Fibroblast of the conjunctiva (primary cell): ENCODE data around the gene PDF.
A peak's percentile ranks its signal among the peaks of the same experiment; 100 is the strongest.
"Not testable (repeated sequence)": the region's sequence is repeated elsewhere in the genome, so short reads cannot be mapped to it uniquely, and the experiment has no call there.

Experiments used
- DNase-seq: peaks from one replicate; pipeline ENCODE4 v3.0.0-alpha.2; 2010; ENCODE audit warnings: low read depth

Gene PDF

DNA sequence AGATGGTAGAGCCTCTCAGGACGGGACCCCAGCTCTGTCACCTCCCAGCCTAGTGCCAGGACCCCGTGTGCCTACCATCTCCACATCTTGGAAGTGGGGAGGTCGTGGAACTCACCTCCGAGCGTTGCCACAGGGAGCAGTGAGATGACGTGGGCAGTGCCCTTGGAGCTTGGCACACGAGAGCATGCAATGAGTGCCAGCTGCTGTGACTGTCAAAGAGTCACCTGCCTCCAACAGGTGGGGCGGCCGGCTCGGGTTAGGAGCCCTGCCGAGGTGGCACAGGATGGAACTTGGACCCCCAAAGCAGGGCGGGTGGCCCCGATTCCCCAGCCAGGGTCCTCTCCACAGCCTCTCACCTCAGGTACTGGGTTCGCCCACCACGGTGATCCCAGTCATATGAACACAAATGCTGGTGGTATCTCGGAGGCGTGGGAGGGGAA is 13.8 kb downstream of the PDF start:
- DNase-seq = no peak

DNA sequence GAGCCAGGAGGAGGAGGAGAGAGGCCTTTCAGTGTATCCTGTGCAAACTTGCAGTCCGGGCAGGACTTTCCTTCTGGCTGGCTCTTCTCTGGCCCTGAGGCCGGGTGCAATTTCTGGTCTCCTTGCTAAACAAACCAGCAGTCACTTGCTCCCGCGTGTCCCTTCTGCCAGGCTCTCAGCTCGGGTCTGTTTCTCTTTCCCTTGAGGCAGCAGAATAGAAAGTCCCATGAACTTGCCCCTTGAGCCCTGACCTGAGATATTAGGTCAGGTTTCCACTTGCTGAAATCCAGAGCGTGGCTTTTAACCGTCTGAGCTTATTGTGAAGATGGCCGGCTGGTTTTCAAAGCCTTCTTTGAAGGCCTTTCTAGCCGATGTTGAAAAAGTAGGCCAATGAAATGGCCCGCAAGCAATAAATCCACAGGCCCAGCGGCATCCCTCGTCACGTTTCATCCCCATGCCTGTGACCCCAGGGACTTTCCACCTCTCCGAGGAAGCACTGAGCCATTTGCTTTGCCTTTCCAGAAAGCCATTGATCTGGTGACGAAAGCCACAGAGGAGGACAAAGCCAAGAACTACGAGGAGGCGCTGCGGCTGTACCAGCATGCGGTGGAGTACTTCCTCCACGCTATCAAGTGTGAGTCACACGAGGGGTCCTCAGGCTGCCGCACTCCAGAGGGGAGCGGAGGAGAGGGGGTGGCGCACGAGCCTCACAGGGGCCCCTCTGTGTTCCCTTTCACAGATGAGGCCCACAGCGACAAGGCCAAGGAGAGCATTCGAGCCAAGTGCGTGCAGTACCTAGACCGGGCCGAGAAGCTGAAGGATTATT is 14.7 kb downstream of the PDF start:
- no peak for DNase-seq

DNA sequence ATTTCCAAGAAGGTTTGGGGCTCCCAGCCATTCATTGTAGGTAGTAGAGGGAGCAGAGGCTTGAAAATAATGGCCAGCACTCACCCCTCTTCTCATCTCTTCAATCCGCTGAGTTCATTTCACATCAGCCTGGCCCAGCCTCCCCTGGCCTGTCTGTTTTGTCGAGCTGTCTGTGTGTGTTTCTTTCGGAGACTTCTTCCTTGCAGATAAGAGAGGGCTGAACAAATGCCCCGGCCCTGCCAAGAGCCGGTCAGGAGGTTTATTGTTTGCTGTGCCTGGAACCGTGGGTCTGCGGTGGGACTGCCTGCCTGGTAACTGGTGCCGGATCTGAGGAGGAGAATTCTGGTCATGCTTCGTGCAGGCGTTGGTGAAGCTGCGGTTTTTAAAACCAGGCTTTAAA is 15.9 kb downstream of the PDF start:
- DNase-seq = no peak

DNA sequence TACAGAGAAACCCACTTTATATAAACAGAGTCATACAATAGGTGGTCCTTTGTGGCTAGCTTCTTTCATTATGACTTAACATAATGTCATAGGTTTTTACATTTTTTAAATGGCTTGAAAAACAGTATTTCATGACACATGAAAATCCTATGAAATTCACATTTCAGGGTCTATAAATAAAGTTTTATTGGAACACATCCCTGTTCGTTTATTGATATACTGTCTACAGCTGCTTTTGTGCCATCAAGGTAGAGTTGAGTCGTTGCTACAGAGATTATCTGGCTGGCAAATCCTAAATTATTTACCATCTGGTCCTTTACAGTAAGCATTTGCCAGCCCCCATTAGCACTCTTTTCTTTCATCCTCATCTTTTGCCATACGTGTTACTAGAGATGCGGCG is 16.9 kb downstream of the PDF start:
- DNase-seq = no peak

DNA sequence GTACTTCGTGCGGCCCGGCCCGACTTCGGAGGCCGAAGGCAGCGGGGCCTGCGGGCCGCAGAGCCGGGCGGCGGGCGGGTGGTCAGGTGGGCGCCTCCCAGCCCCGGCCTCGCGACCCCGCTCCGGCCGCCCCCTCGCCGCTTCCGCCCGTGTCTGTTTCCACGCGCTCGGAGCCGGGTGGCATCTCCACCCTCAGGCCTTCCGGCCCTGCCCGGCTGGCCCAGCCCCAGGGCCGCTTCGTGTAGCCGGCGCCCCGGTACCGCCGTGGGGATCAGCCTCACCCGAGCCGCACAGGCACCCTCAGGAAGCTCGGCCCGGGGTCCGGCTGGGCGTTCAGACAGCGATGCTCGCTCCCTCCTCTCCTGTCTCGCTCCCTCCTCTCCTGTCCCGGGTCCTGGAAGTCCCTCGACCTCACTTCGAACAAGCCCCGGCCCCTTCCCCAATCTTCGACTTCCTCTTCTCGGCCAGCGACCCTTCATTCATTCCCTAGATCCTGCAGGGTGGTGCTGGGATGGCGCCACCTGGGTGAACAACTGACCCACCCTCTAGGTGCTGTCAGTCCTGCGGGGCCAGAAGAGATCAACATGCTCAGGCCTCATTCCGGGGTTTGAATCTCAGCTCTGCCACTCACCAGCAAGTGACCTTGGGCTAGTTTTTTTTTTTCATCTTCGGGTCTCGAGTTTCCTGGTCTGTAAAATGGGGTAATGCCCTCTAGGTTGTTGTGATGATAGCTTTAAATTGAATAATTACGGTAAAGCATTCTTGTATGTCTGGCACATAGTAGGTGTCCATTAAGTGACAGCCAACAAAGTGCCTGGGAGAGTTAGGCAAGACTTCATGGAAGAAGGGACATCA is 18.6 kb downstream of the PDF start:
- no peak for DNase-seq

DNA sequence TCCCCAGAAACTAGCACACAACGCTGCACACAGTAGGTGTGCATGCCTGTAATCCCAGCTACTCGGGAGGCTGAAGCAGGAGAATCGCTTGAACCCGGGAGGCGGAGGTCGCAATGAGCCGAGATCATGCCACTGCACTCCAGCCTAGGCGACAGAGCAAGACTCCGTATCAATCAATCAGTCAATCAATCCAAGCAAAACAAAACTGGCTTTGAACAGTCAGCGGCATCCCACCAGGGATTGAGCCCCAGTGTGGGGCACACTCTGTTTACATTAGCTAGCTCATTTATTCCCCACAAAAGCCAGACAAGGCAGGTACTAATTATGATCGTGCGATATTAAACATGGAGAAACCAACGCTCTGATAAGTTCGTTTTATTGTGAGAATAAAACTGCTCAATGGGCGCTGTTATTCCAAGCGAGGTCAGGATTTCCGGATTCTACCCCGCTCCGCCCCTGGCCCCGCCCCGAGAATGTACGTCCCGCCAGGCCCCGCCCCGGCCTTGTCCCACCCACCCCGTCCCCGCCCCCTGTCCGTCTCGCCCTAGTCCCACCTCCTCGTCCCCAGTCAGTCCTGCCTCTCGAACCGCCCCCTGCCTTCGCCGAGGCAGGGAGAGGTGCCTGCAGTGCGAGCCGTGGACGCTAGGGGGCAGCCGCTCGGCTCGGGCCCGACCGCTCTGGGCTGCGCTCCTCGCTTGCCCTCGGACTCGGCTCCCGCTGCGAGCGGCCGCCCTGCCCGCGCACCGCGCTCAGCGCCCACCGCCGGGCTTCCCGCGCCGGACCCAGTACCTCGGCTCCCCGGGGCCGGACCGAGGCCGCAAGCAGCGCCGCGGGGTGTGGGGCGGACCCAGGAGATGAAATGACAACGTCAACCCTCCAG is 19.5 kb downstream of the PDF start, which contains the start of gene VPS4A:
VPS4A (plus strand) TSS at position 698 of the 880 bp plus-strand sequence; CDS start at position 860, 162 bp downstream.
- DNase-seq = peak; percentile 96

DNA sequence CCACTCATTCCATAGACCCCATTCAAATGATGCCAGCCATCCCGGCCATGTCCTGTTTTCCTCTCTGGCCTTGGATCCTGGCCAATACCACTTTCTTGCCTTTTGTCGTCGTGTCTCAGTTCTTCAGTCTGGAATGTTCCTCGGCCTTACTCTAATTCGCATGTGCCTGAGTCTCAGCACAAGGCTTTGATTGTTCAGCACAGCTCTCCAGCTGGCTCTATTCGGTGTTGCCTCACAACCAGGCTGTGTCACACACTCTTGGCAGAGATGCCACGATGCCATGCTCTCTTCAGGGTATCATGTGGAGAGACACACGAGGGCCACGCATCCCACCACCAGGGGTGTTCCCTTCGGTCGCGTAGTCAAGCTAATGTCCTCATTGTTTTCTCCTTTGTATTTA is 21.1 kb downstream of the PDF start:
- no peak for DNase-seq

DNA sequence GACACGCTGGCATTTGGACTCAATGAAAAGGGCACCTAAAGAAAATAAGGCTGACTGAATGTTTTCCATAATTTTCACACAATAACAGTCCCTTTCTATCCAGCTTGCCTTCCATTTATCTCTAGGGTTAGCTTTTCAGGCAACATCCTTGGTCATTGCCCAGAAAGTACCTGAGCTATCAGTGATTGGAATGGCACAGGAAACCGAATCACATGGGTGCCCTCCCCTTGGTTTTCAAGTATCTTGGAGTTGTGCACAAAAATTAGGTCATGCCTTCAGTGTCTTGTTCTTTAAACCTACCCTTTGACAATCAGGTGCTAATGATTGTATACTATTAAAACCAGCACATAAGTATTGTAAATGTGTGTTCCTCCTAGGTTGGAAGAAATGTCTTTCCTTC is 22.5 kb downstream of the PDF start:
- no peak for DNase-seq

DNA sequence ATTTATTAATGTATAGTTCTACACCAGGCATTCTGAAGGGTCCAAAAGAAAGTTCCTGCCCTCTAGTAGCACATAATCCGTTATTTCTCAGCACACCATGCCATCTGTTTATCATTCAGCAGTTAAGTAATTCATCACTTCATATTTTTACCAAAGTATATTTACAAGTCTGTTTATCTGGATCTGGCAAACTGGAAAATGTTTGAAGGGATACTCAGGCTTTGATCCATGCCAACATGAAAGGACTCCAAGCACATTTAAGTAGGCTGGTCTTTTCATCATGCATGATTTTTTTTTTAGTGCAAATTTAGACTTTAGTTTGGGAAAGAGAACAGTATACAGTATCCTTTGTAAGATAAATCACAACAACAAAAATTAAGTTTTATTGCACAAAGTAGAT is 23.3 kb downstream of the PDF start:
- no peak for DNase-seq

DNA sequence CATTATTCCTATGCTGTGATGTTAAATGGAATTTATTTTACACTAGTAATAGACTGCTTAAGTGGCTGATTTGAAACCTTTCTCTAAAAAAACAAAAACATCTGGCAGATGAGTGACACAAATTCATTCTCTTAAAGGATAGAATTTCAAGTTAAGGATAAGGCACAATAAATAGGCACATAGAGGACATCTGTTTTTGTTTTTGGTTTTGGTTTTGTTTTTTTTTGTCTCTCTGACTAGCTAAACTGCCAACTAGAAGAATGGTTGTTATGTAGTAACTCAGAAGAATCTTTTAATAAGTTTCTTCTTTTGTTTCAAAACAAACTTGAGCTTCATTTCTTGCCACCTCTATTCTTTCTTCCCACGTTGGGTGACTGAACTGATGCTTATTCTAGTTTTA is 24.4 kb downstream of the PDF start:
- DNase-seq = no peak

DNA sequence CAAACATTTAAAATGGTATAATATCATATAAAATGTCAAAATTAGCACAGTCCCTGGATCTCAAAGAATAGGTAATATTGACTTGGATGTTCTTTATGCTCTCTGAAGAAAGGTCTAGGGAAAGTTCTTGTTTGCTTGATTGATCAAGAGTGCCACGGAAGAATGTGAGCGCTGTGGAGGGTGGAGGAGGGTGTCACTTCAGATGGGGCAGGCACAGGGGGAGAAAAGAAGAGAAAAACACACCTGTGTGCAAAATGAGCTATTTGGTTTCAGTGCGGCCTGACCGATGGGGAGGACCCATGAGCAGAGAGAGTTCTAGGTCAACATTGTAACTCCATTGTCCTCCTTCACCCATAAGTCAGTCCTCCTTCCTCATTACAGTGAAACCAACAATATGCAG is 28.1 kb downstream of the PDF start:
- no peak for DNase-seq

DNA sequence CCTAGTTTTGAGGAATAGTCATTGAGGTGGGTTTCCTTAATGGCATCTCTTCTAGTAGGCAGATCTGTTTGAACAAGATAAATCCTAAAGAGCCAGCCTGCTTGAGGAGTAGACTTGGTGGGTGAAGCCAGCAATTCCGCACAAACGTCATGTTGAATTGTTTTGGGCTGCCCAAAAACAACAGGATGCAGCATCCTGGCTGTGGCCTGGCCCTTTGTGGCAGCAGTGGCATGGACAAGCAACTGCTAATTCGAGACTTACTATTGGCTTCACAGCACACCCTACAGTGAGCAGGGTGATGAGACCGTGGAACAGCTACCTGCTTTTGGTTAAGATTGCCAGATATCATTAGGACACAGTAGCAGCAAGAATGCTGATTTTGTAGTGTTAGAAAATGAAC is 28.5 kb downstream of the PDF start:
- no peak for DNase-seq

DNA sequence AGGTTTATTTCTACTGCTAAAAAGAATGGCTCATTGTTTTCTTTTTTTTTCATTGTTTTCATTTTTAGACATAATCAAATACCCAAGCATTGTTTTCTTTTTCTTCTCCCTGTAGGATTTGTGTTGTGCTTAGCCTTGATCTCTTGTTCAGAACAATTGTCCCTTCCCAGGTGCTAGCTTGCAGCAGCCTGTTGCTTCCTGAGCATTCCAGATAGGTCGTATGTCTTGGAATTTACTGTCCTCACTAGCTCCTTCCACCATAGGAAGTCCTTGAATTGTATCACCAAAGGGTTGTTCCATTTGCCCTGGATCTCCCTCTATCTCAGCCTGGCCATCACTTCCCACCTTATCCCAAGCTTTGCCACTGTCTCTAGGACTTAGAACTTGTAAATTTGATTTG is 29.2 kb downstream of the PDF start:
- DNase-seq = no peak

DNA sequence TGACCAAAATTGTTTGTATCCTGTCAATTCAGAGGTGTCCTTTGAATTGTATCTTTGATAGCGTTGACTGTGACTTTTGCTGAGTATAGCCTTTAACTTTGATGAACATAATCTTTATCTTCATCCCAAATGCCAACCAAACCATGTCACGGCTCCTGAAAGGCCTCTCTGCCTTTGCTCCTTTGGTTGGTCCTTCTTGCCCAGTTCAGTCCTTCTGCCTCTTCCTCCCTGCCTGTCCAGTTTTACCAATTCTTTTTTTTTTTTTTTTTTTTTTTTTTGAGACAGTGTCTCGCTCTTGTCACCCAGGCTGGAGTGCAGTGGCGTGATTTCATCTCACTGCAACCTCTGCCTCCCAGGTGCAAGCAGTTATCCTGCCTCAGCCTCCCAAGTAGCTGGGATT is 32.1 kb downstream of the PDF start:
- DNase-seq = no peak

DNA sequence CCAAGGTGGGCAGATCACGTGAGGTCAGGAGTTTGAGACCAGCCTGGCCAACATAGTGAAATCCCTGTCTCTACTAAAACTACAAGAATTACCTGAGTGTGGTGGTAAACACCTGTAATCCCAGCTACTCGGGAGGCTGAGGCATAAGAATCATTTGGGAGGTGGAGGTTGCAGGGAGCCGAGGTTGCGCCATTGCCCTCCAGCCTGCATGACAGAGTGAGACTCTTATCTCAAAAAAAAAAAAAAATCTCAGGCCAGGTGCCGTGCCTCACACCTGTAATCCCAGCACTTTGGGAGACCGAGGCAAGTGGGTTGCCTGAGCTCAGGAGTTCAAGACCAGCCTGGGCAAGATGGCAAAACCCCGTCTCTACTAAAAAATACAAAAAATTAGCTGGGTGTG is 33.6 kb downstream of the PDF start:
- not testable (repeated sequence) for DNase-seq

DNA sequence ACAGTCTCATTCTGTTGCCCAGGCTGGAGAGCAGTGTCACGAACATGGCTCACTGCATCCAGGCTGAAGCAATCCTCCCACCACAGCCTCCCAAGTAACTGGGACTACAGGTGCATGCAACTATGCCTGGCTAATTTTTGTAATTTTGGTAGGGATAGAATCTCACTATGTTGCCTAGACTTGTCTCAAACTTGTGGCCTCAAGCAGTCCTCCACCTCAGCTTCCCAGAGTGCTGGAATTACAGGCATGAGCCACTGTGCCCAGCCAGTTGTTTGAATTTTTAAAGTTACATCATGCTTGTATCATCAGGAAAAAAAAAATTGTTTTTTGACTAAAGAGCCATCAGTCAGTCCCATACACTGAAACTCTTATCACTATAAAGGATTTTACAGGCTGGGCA is 36.3 kb downstream of the PDF start:
- DNase-seq = no peak

DNA sequence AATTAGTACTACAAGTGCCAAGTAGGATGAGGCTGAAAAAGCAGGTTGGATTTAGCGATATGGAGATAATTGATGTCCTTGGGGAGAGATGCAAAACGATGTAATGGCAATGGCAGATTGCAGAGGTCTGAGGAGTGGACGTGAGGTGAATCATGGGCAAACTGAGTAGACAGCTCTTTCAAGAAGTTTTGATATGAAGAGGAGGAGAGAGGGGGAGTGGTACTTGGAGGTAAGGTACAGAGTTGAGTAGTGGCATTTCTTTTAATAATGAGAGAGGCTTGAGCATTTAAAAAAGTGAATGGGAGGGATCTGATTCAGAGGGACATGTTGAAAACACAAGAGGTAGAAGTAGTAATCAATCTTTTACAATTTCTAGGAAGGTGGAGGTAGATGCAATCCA is 37.0 kb downstream of the PDF start:
- no peak for DNase-seq

DNA sequence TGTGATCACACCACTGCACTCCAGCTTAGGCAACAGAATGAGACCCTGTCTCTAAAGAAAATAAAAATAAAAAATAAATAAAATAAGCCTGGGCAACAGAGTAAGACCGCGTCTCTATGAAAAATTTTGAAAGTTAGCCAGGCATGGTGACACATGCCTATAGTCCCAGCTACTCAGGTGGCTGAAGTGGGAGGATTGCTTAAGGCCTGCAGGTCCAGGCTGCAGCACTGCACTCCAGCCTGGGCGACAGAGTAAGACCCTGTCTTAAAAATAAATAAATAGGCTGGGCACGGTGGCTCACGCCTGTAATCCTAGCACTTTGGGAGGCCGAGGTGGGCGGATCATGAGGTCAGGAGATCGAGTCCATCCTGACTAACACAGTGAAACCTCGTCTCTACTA is 38.7 kb downstream of the PDF start:
- DNase-seq = not testable (repeated sequence)

DNA sequence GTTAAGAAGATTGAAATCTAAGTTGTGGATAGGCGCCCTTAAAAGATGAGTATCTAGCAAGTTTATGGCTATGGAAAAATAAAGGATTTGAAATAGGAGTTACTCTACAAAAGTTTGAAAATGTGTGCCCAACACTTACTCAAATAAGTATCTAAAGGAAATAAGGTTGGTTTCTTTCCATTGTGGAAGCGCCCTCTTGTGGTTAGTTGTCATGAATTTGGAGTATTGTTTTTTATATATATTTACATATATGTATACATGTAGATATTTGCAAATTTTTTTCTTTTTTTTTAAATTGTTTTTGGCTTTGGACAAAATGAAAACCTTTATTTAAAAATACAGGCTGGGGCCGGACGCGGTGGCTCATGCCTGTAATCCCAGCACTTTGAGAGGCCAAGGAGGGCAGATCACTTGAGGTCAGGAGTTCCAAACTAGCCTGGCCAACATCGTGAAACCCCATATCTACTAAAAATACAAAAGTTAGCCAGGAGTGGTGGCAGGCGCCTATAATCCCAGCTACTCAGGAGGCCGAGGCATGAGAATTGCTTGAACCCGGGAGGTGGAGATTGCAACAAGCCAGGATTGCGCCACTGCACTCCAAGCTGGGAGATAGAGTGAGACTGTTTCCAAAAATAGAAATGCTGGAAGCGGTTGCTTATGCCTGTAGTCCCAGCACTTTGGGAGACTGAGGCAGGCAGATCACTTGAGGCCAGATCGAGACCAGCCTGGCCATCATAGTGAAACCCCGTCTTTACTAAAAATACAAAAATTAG is 43.3 kb downstream of the PDF start:
- peak; percentile 63 for DNase-seq

DNA sequence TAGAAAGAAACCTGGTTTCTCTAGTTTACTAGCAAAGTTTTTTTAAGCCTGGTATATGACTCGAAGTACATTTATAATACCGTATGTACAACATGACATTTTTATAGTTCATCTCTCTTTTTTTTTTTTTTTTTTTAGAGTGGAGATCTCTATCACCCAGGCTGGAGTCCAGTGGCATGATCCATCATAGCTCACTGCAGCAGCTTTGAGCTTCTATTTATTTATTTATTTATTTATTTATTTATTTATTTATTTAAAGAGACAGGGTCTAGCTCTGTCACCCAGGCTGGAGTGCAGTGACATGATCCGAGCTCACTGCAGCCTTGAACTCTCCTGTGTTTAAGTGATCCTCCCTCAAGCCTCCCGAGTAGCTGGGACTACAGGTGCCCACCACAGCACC is 45.1 kb downstream of the PDF start:
- DNase-seq = no peak

DNA sequence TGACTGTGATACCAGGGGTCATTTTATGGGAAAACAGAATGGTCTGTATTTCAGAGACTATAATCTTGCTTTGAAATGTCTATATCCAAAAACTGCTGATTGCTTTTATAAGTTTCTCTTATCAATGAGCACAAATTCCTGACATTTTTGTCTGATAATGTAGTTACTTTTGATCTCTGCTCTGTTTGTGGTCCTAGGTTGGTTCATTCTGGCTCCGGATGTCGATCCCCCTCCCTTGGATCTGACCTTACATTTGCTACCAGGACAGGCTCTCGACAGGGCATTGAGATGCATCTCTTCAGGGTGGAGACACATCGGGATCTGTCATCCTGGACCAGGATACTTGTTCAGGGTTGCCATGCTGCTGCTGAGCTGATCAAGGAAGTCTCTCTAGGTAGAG is 46.5 kb downstream of the PDF start:
- no peak for DNase-seq
